ENCODE measurements around the gene SYDE1.

Gene SYDE1

DNA sequence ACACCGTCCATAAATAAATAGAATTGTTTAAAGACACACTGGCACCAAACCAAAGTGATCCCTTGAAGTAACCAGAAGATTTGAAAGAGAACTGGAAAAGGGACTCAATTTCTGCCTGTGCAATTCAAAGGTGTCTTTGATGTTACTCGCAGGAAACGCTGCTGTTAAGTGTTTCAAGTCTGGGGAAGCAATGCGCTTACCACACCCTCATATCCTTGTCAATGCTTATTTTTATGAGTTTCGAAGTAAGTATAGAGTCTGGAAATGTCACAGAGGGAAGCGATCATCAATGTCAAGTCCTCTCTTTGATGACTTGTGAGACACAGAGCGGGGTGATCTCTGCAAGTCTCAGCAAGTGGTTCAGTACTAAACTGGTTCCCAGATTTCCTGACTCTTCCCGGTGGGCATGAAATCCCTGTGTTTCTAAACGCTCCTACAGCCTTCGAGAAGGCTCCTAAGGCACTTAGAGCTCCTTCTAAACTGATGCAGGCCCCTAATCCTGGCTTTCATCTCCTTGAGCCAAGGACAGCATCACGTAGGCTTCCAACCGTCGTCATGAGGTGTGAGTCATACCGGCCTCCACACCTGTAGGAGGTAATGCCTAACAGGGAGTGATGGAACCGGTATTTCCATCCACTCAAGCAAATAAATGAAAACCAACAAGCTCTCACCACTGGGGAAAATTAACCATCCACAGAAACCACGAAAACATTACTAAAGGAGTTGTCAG, 22.8 kb downstream of the SYDE1 start:
- Histone ChIP-seq H3K36me3 (ENCODE audit: insufficient read depth, low read length) (no peaks in the 10 kb centered on the region), H3K9ac (ENCODE audit: low read length) (no peak overlapping the region), H3K4me3 (ENCODE audit: low read depth in 1 of 2, low read length in 2 of 2) (no peak overlapping the region)

DNA sequence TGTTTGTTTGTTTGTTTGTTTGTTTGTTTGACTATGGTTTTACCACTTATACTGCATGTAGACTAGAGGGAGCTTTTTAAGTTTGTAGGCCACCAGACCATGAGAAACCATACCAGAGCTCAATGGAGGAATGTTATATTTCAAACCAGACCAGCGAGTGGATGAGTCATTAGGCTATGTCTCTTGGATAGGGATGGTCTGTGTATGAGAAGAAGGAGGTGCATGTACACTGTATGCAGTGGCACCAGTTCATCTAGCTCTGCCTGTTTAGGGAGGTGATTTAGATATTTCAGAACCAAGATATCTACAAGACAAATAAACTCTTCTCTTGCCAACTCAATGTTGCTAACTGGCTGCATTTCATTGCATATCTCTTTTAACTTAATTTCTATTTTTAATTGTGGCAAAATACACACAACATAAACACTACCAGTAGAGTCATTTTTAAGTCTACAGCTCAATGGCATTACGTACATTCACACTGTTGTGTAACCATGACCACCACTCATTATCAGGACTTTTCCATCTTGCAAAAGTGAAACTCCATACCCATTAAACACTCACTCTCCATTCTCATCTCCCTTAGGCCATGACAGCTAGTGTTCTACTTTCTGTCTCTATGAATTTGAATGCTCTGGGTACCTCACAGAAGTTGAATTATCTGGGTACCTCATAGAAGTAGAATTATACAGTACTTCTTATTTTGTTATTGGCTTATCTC, 29.2 kb downstream of the SYDE1 start:
- H3K9ac ChIP-seq (ENCODE audit: low read length), result no peak overlapping the region
- no peaks in the 10 kb centered on the region for H3K9me3 ChIP-seq (ENCODE audit: low read length)
- no peaks in the 10 kb centered on the region for H3K4me1 ChIP-seq (ENCODE audit: insufficient read depth, low read length)
- H3K36me3 ChIP-seq (ENCODE audit: insufficient read depth, low read length), result no peaks in the 10 kb centered on the region
- H3K27ac ChIP-seq (ENCODE audit: low read depth, low read length), result no peak overlapping the region
- no peak overlapping the region for H3K4me3 ChIP-seq (ENCODE audit: low read depth in 1 of 2, low read length in 2 of 2)
- H3K27me3 ChIP-seq (ENCODE audit: control insufficient read depth in 1 of 2, insufficient read depth in 2 of 2, low read length in 2 of 2), result no peaks in the 10 kb centered on the region

More for the DNA sequence above, 22.8 kb downstream of the SYDE1 start:
- no peaks in the 10 kb centered on the region for H3K4me1 ChIP-seq (ENCODE audit: insufficient read depth, low read length)
- no peak overlapping the region for H3K27ac ChIP-seq (ENCODE audit: low read depth, low read length)
- H3K27me3 ChIP-seq (ENCODE audit: control insufficient read depth in 1 of 2, insufficient read depth in 2 of 2, low read length in 2 of 2), result no peaks in the 10 kb centered on the region
- no peaks in the 10 kb centered on the region for H3K9me3 ChIP-seq (ENCODE audit: low read length)

- no peaks in the 10 kb centered on the region for H3K36me3 ChIP-seq (ENCODE audit: insufficient read depth, low read length)
- no peak overlapping the region for H3K27ac ChIP-seq (ENCODE audit: low read depth, low read length)
- no peaks in the 10 kb centered on the region for H3K27me3 ChIP-seq (ENCODE audit: control insufficient read depth in 1 of 2, insufficient read depth in 2 of 2, low read length in 2 of 2)
- H3K9me3 ChIP-seq (ENCODE audit: low read length), result no peaks in the 10 kb centered on the region
- no peak overlapping the region for H3K9ac ChIP-seq (ENCODE audit: low read length)
- no peak overlapping the region for H3K4me3 ChIP-seq (ENCODE audit: low read depth in 1 of 2, low read length in 2 of 2)
- H3K4me1 ChIP-seq (ENCODE audit: insufficient read depth, low read length), result no peaks in the 10 kb centered on the region
Measured at GRCh38 chr19:15137777-15138176, 30.6 kb downstream of the SYDE1 start.

- no peak overlapping the region for H3K27ac ChIP-seq (ENCODE audit: low read depth, low read length)
- no peaks in the 10 kb centered on the region for H3K9me3 ChIP-seq (ENCODE audit: low read length)
- H3K4me3 ChIP-seq (ENCODE audit: low read depth in 1 of 2, low read length in 2 of 2), result no peak overlapping the region
- H3K9ac ChIP-seq (ENCODE audit: low read length), result no peak overlapping the region
- no peaks in the 10 kb centered on the region for H3K4me1 ChIP-seq (ENCODE audit: insufficient read depth, low read length)
- H3K36me3 ChIP-seq (ENCODE audit: insufficient read depth, low read length), result no peaks in the 10 kb centered on the region
- no peaks in the 10 kb centered on the region for H3K27me3 ChIP-seq (ENCODE audit: control insufficient read depth in 1 of 2, insufficient read depth in 2 of 2, low read length in 2 of 2)
Measured at GRCh38 chr19:15138427-15138826, 31.2 kb downstream of the SYDE1 start.

DNA sequence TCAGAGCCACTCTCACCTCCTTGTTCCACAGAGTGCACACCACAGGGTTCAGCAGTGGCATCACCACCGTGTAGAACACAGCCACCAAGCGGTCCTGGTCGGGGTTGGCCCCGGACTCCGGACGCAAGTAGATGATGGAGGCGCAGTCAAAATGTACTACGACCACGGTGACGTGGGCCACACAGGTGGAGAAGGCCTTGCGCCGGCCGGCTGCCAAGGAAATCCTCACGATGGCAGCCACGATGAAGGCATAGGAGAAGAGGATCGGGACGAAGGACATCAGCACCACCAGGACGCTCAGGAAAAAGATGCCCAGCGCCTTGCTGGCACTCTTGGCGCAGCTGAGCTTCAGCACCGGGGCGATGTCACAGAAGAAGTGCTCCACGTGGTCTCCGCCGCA, 33.9 kb downstream of the SYDE1 start:
- Histone ChIP-seq H3K27ac (ENCODE audit: low read depth, low read length) (no peak overlapping the region), H3K9ac (ENCODE audit: low read length) (no peak overlapping the region), H3K9me3 (ENCODE audit: low read length) (no peaks in the 10 kb centered on the region), H3K4me1 (ENCODE audit: insufficient read depth, low read length) (no peaks in the 10 kb centered on the region), H3K27me3 (ENCODE audit: control insufficient read depth in 1 of 2, insufficient read depth in 2 of 2, low read length in 2 of 2) (no peaks in the 10 kb centered on the region), H3K36me3 (ENCODE audit: insufficient read depth, low read length) (no peaks in the 10 kb centered on the region), H3K4me3 (ENCODE audit: low read depth in 1 of 2, low read length in 2 of 2) (no peak overlapping the region)

- Histone ChIP-seq H3K9ac (ENCODE audit: low read length) (no peak overlapping the region), H3K27ac (ENCODE audit: low read depth, low read length) (no peak overlapping the region), H3K4me3 (ENCODE audit: low read depth in 1 of 2, low read length in 2 of 2) (no peak overlapping the region), H3K36me3 (ENCODE audit: insufficient read depth, low read length) (no peaks in the 10 kb centered on the region), H3K4me1 (ENCODE audit: insufficient read depth, low read length) (no peaks in the 10 kb centered on the region), H3K9me3 (ENCODE audit: low read length) (no peaks in the 10 kb centered on the region), H3K27me3 (ENCODE audit: control insufficient read depth in 1 of 2, insufficient read depth in 2 of 2, low read length in 2 of 2) (no peaks in the 10 kb centered on the region)
Measured at GRCh38 chr19:15142313-15142712, 35.1 kb downstream of the SYDE1 start.

DNA sequence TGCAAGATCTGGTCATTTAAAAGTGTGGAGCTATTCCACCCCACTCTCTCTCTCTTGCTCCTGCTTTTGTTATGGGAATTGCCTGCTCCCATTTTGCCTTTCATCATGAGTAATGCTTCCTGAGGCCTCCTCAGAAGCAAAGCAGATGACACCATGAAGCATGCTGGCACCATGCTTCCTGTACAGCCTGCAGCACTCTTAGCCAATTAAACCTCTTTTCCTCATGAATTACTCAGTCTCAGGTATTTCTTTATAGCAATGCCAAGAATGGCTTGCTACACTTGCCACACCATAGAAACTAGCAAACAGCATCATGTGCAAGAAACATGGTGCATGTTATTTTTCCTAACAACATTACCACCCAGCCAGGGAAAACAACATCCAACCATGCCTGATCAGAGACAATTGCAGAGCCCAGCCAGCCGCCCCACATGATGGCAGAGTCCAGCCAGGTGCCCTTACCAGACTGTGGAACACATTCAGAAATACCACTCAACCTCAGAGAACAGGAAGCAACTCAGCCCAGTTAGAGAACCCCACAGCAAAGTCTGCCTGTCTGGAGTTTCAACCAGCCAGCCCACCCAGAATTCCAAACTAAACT, 36.9 kb downstream of the SYDE1 start:
- no peak overlapping the region for H3K4me3 ChIP-seq (ENCODE audit: low read depth in 1 of 2, low read length in 2 of 2)
- H3K9me3 ChIP-seq (ENCODE audit: low read length), result no peaks in the 10 kb centered on the region
- no peak overlapping the region for H3K27ac ChIP-seq (ENCODE audit: low read depth, low read length)
- no peaks in the 10 kb centered on the region for H3K27me3 ChIP-seq (ENCODE audit: control insufficient read depth in 1 of 2, insufficient read depth in 2 of 2, low read length in 2 of 2)
- no peak overlapping the region for H3K9ac ChIP-seq (ENCODE audit: low read length)
- no peaks in the 10 kb centered on the region for H3K4me1 ChIP-seq (ENCODE audit: insufficient read depth, low read length)
- no peaks in the 10 kb centered on the region for H3K36me3 ChIP-seq (ENCODE audit: insufficient read depth, low read length)

GRCh38 chr19:15147090-15147489, 39.9 kb downstream of the SYDE1 start:
- no peaks in the 10 kb centered on the region for H3K27me3 ChIP-seq (ENCODE audit: control insufficient read depth in 1 of 2, insufficient read depth in 2 of 2, low read length in 2 of 2)
- H3K4me3 ChIP-seq (ENCODE audit: low read depth in 1 of 2, low read length in 2 of 2), result no peak overlapping the region
- no peak overlapping the region for H3K27ac ChIP-seq (ENCODE audit: low read depth, low read length)
- H3K36me3 ChIP-seq (ENCODE audit: insufficient read depth, low read length), result no peaks in the 10 kb centered on the region
- no peak overlapping the region for H3K9ac ChIP-seq (ENCODE audit: low read length)
- H3K9me3 ChIP-seq (ENCODE audit: low read length), result no peaks in the 10 kb centered on the region
- no peaks in the 10 kb centered on the region for H3K4me1 ChIP-seq (ENCODE audit: insufficient read depth, low read length)

GRCh38 chr19:15149737-15150136, 42.5 kb downstream of the SYDE1 start:
- Histone ChIP-seq H3K9ac (ENCODE audit: low read length) (no peak overlapping the region), H3K4me3 (ENCODE audit: low read depth in 1 of 2, low read length in 2 of 2) (no peak overlapping the region), H3K27ac (ENCODE audit: low read depth, low read length) (no peak overlapping the region), H3K27me3 (ENCODE audit: control insufficient read depth in 1 of 2, insufficient read depth in 2 of 2, low read length in 2 of 2) (peaks cover 0 to 4% of the 10 kb centered on the region in 2 donors), H3K36me3 (ENCODE audit: insufficient read depth, low read length) (no peaks in the 10 kb centered on the region), H3K4me1 (ENCODE audit: insufficient read depth, low read length) (no peaks in the 10 kb centered on the region), H3K9me3 (ENCODE audit: low read length) (no peaks in the 10 kb centered on the region)

DNA sequence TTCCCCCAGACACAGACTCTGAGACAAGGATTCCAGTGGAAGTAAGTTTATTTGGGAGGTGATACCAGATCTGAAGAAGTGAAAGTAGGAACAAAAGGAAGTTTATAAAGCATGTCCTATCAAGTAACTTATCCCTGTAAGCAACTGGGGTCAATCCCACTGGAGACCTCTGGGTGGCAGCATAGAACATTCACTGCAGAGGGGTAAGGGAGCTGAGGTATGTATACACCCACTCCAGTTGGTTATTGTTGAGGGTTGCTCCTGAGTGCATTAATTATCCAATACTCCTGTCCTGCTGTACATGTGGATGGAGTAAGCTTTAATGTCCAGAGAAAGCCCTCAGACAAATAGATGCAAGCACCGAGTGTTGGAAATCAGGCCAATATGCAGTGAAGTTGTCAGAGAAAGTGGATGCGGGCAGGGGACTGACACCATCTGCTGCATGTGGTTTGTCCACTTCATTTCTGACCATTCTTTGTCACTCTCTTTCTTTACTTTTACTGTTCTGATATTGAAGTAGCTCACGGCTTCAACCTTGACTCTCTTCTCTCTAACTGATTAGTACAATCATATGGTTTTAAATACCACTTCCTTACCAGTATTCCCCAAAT, 46.9 kb downstream of the SYDE1 start:
- H3K4me1 ChIP-seq (ENCODE audit: insufficient read depth, low read length), result no peaks in the 10 kb centered on the region
- H3K9ac ChIP-seq (ENCODE audit: low read length), result no peak overlapping the region
- peaks cover 0 to 4% of the 10 kb centered on the region in 2 donors for H3K27me3 ChIP-seq (ENCODE audit: control insufficient read depth in 1 of 2, insufficient read depth in 2 of 2, low read length in 2 of 2)
- H3K36me3 ChIP-seq (ENCODE audit: insufficient read depth, low read length), result no peaks in the 10 kb centered on the region
- no peaks in the 10 kb centered on the region for H3K9me3 ChIP-seq (ENCODE audit: low read length)
- H3K4me3 ChIP-seq (ENCODE audit: low read depth in 1 of 2, low read length in 2 of 2), result no peak overlapping the region
- no peak overlapping the region for H3K27ac ChIP-seq (ENCODE audit: low read depth, low read length)

GRCh38 chr19:15155296-15155695, 48.1 kb downstream of the SYDE1 start:
- Histone ChIP-seq H3K9me3 (ENCODE audit: low read length) (no peaks in the 10 kb centered on the region), H3K27me3 (ENCODE audit: control insufficient read depth in 1 of 2, insufficient read depth in 2 of 2, low read length in 2 of 2) (peaks cover 0 to 4% of the 10 kb centered on the region in 2 donors), H3K9ac (ENCODE audit: low read length) (no peak overlapping the region), H3K4me3 (ENCODE audit: low read depth in 1 of 2, low read length in 2 of 2) (no peak overlapping the region), H3K27ac (ENCODE audit: low read depth, low read length) (no peak overlapping the region), H3K4me1 (ENCODE audit: insufficient read depth, low read length) (no peaks in the 10 kb centered on the region), H3K36me3 (ENCODE audit: insufficient read depth, low read length) (no peaks in the 10 kb centered on the region)
